ENCODE results near the gene IL20RB.

- TF ChIP-seq, protein P1, sequence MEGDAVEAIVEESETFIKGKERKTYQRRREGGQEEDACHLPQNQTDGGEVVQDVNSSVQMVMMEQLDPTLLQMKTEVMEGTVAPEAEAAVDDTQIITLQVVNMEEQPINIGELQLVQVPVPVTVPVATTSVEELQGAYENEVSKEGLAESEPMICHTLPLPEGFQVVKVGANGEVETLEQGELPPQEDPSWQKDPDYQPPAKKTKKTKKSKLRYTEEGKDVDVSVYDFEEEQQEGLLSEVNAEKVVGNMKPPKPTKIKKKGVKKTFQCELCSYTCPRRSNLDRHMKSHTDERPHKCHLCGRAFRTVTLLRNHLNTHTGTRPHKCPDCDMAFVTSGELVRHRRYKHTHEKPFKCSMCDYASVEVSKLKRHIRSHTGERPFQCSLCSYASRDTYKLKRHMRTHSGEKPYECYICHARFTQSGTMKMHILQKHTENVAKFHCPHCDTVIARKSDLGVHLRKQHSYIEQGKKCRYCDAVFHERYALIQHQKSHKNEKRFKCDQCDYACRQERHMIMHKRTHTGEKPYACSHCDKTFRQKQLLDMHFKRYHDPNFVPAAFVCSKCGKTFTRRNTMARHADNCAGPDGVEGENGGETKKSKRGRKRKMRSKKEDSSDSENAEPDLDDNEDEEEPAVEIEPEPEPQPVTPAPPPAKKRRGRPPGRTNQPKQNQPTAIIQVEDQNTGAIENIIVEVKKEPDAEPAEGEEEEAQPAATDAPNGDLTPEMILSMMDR (IDR thresholded peaks at IDR 0.05; ENCODE audit: extremely low read depth in 1 of 2, insufficient read depth in 1 of 2, low read depth in 1 of 2, low read length in 2 of 2): no peak
- TF ChIP-seq EZH2 (IDR thresholded peaks at IDR 0.05; ENCODE audit: borderline replicate concordance, low read depth, low read length, severe bottlenecking): no peak
- TF ChIP-seq POLR2A (IDR thresholded peaks at IDR 0.05; ENCODE audit: low read depth, low read length): no peak
Measured at GRCh38 chr3:136938334-136938733, 19.4 kb upstream of the IL20RB start.

All from endothelial cell of umbilical vein (primary cell).